ENCODE results near the gene MOB3C. TPM values are rescaled to one million over a fixed set of nuclear protein-coding genes. Genes with fewer than 3 reads are reported as not detected.

MOB3C gene
- polyA plus RNA-seq, 1 experiment: 11.9 TPM

GRCh38 chr1:46575300-46575699 is 41.3 kb downstream of the MOB3C start:
- ChIA-PET CTCF (interaction anchor here (1.1 kb wide), 1 partner anchor 128 kb away, joined by 5 read pairs; no protein-coding TSS in a partner anchor), POLR2A (no interaction called here)
- no peak overlapping the region for H3K27ac ChIP-seq (ENCODE audit: low read depth, low read length)
- no peaks in the 10 kb centered on the region for H3K9me3 ChIP-seq (ENCODE audit: control insufficient read depth, insufficient read depth, low read length)
- no peaks in the 10 kb centered on the region for H3K27me3 ChIP-seq (ENCODE audit: control insufficient read depth, insufficient read depth, low read length)
- no peak overlapping the region for H3K4me3 ChIP-seq (ENCODE audit: low read depth, low read length)
- TF ChIP-seq CTCF (IDR thresholded peaks at IDR 0.05; ENCODE audit: low read depth, low read length): no peak
- DNase-seq (ENCODE audit: low read depth, low spot score): no peak

- DNase-seq (ENCODE audit: low read depth, low spot score): no peak
- ChIA-PET CTCF (no interaction called here), POLR2A (no interaction called here)
- TF ChIP-seq CTCF (IDR thresholded peaks at IDR 0.05; ENCODE audit: low read depth, low read length): no peak
- no peaks in the 10 kb centered on the region for H3K9me3 ChIP-seq (ENCODE audit: control insufficient read depth, insufficient read depth, low read length)
- no peak overlapping the region for H3K27ac ChIP-seq (ENCODE audit: low read depth, low read length)
- H3K4me3 ChIP-seq (ENCODE audit: low read depth, low read length): no peak overlapping the region
- H3K27me3 ChIP-seq (ENCODE audit: control insufficient read depth, insufficient read depth, low read length): no peaks in the 10 kb centered on the region
Measured at GRCh38 chr1:46571691-46572225, 44.9 kb downstream of the MOB3C start.

DNA sequence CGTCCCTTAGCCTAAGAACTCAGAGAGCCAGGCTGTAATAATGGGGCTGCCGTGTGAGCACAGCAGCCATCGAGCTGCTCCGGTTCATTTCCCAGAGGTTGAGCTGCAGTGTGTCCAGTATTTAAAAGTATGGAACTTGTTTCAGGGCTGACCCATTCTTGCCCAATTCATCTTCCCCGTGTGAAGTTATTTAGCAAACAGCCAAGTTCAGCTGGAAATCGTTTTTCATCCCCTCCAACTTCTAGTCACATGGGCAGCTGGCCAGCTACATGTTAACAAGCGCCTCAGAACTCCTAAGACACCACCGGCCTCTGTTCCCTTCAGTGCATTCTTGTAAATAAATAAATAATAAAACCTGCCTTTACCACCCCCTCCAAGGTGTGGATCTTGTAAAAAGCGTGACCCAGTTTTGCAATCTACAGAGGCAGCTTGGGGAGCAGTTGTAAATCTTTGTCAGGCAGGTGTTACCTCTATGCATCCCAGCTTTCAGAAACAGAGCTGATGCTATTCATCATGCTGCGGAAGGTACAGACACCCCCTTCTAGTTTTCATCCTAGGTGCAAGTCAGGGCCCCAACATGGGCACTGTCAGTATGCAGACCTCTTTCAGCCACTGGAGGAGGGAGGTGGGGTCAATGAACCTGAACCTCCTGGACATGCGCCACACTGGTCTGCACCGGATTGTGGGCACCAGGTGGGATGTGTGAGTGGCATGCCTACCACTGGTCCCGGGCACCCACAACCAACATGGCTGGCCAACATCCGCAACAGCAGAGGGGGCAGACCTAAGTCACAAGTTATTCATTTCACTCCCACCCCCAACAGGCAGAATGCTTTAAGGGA is 46.5 kb downstream of the MOB3C start:
- peak; percentile 8 for DNase-seq (ENCODE audit: low read depth, low spot score)
- no peak overlapping the region for H3K27ac ChIP-seq (ENCODE audit: low read depth, low read length)
- H3K27me3 ChIP-seq (ENCODE audit: control insufficient read depth, insufficient read depth, low read length): no peaks in the 10 kb centered on the region
- no peak for TF ChIP-seq CTCF (IDR thresholded peaks at IDR 0.05; ENCODE audit: low read depth, low read length)
- no peaks in the 10 kb centered on the region for H3K9me3 ChIP-seq (ENCODE audit: control insufficient read depth, insufficient read depth, low read length)
- ChIA-PET POLR2A (no interaction called here), CTCF (interaction anchor here (0.8 to 1.4 kb wide), 2 partner anchors 23 to 155 kb away, joined by 3 to 6 read pairs; no protein-coding TSS in a partner anchor)
- H3K4me3 ChIP-seq (ENCODE audit: low read depth, low read length): no peak overlapping the region

DNA sequence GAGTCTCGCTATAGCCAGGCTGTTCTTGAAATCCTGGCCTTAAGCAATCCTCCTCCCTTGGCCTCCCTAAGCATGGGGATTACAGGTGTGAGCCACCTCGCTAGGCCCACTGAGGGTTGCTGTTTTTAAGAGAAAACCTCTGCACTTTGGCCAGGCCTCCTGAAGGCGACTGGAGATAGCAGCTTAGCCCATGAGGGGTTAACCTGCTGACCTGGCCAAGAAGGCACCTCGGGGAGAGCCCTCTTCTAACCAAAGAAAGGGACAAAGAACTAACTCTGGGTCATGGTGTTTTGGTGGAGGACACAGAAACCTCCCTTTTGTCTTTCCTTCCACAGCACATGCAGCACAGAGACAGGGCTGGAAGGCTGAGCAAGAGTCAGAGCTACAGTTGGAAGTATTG is 47.5 kb downstream of the MOB3C start:
- no peaks in the 10 kb centered on the region for H3K9me3 ChIP-seq (ENCODE audit: control insufficient read depth, insufficient read depth, low read length)
- no peak overlapping the region for H3K27ac ChIP-seq (ENCODE audit: low read depth, low read length)
- no peaks in the 10 kb centered on the region for H3K27me3 ChIP-seq (ENCODE audit: control insufficient read depth, insufficient read depth, low read length)
- no peak overlapping the region for H3K4me3 ChIP-seq (ENCODE audit: low read depth, low read length)
- no peak for TF ChIP-seq CTCF (IDR thresholded peaks at IDR 0.05; ENCODE audit: low read depth, low read length)
- ChIA-PET CTCF (interaction anchor here (0.5 kb wide), 1 partner anchor 152 kb away, joined by 3 read pairs; no protein-coding TSS in a partner anchor), POLR2A (no interaction called here)
- DNase-seq (ENCODE audit: low read depth, low spot score): no peak

GRCh38 chr1:46568461-46568891 is 48.1 kb downstream of the MOB3C start:
- Histone ChIP-seq H3K27me3 (ENCODE audit: control insufficient read depth, insufficient read depth, low read length) (no peaks in the 10 kb centered on the region), H3K4me3 (ENCODE audit: low read depth, low read length) (no peak overlapping the region), H3K27ac (ENCODE audit: low read depth, low read length) (no peak overlapping the region), H3K9me3 (ENCODE audit: control insufficient read depth, insufficient read depth, low read length) (no peaks in the 10 kb centered on the region)
- ChIA-PET POLR2A (no interaction called here), CTCF (interaction anchor here (0.5 kb wide), 1 partner anchor 151 kb away, joined by 3 read pairs; no protein-coding TSS in a partner anchor)
- no peak for TF ChIP-seq CTCF (IDR thresholded peaks at IDR 0.05; ENCODE audit: low read depth, low read length)
- DNase-seq (ENCODE audit: low read depth, low spot score): no peak

All from AG04450 (cell line).